SU-DHL-6 (cell line): ENCODE results near the gene FADS3.

ENCODE experiments used
- CTCF ChIP-seq: fragments of 200-600 bp; sonication (generic); IDR thresholded peaks from one replicate; pipeline ENCODE4 v1.5.1; 2017; ENCODE audit warnings: antibody characterized with exemption, mild to moderate bottlenecking, low read length, moderate library complexity; ENCODE audit not compliant: insufficient read depth, poor library complexity, severe bottlenecking
- EZH2phosphoT487 ChIP-seq: fragments of 200-600 bp; sonication (generic), shearing (Covaris generic); conservative IDR thresholded peaks from 2 replicates; pipeline ENCODE4 v1.6.1; 2018; ENCODE audit warnings: mild to moderate bottlenecking, antibody characterized with exemption, low read length, moderate library complexity, mixed read lengths

- TF ChIP-seq CTCF = no peak
- TF ChIP-seq EZH2phosphoT487 = no peak
These were observed 57.4 kb downstream of the FADS3 start for GRCh38 chr11:61833926-61834277.
